Placental pericyte (primary cell): ENCODE measurements around the gene TRIM59. TPM values are rescaled to one million over a fixed set of nuclear protein-coding genes. Genes with fewer than 3 reads are reported as not detected.

ENCODE experiments used
- small RNA-seq: library from RNA; depleted of rRNA; stranded (forward); fragments of <200 nt; gene quantifications from one replicate; pipeline ENCODE3, GENCODE V24; 2012; ENCODE audit warnings: low replicate concordance
- total RNA-seq: library from RNA; depleted of rRNA; stranded (reverse); fragments of >200 nt; gene quantifications from 2 replicates; pipeline ENCODE4 v1.2.3, GENCODE V29; 2012

TRIM59 gene
- total RNA-seq: 4.8 and 44.0 TPM in 2 replicates

GRCh38 chr3:160449636-160450598 is at the start of gene TRIM59:
Gene TRIM59, minus strand, starts transcription at chr3:160449786. Its CDS starts 10,603 bp downstream, at chr3:160439183.

GRCh38 chr3:160399125-160400029 is 50.2 kb downstream of the TRIM59 start, which contains the start of the genes IFT80 and SMC4:
Gene IFT80, minus strand, starts transcription at chr3:160399225. Its CDS starts 14,625 bp downstream, at chr3:160384600.
Gene SMC4, plus strand, starts transcription at chr3:160399650. Its CDS starts 1,177 bp downstream, at chr3:160400827.

Small RNA genes within 50 kb of the gene (small RNA-seq; reads per million reads assigned to genes)
- gene MIR15B (6,198 reads per million, percentile 100 among the genes with 10 or more reads in this experiment), gene MIR16-2 (209 reads per million, percentile 99 among the genes with 10 or more reads in this experiment), gene RNU7-136P (not detected)

Other genes starting within 250 kb of the TRIM59 start
- 5.7 and 9.7 TPM in 2 replicates for gene C3orf80, start 224.4 kb downstream of the TRIM59 start, total RNA-seq
- gene IFT80, start 50.6 kb downstream of the TRIM59 start, total RNA-seq: 34.6 and 41.8 TPM in 2 replicates
- 26.9 and 148 TPM in 2 replicates for gene SMC4, start 50.1 kb downstream of the TRIM59 start, total RNA-seq
- gene KPNA4, start 115.8 kb upstream of the TRIM59 start, total RNA-seq: 37.0 and 66.0 TPM in 2 replicates
- 0.14 TPM in 1 of 2 replicates, not detected in the other for gene ARL14, start 227.4 kb upstream of the TRIM59 start, total RNA-seq